ENCODE results near the gene NDUFV2.

Gene NDUFV2

DNA sequence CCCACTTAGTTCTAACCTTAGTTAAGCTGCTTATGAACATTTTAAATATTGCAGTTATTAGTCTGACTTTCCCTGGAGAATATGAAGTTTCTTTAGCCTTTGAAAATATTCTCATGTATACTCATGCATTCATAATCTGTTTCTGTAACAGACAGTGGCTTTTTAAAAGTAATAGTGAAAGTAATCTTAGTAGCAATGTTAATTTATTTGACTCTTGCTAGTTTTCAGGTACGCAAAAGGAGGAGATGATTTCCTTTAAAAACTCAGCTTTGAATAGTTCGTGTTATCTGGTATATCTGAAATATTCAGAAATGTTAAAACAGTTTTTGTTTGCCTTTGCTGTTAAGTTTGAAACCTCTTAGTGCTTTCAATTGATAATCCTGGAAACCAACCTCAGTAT, 37.9 kb downstream of the NDUFV2 start:
- no peak overlapping the region for H3K4ac ChIP-seq (ENCODE audit: low read depth, low read length)
- H3K23ac ChIP-seq (ENCODE audit: low read length) = no peak overlapping the region
- H3K27ac ChIP-seq (ENCODE audit: low read depth, low read length) = no peak overlapping the region
- no peak overlapping the region for H2AFZ ChIP-seq (ENCODE audit: insufficient read depth, low read length, poor library complexity)
- H2AK5ac ChIP-seq (ENCODE audit: low read length) = no peak overlapping the region
- H3K4me2 ChIP-seq (ENCODE audit: low read length) = no peak overlapping the region
- H3K9ac ChIP-seq (ENCODE audit: low read length) = no peak overlapping the region
- no peak overlapping the region for H3K14ac ChIP-seq (ENCODE audit: low read length)
- no peak overlapping the region for H2BK120ac ChIP-seq (ENCODE audit: insufficient read depth, low read length, poor library complexity)
- H3K18ac ChIP-seq (ENCODE audit: low read length) = no peak overlapping the region
- H2BK5ac ChIP-seq (ENCODE audit: low read depth, low read length, poor library complexity) = no peak overlapping the region
- H3K4me1 ChIP-seq (ENCODE audit: control insufficient read depth in 1 of 2, insufficient read depth in 2 of 2, low read length in 2 of 2) = peaks cover 0 to 3% of the 10 kb centered on the region in 2 experiments
- H3K4me3 ChIP-seq (ENCODE audit: low read depth, low read length) = no peak overlapping the region
- no peak overlapping the region for H4K91ac ChIP-seq (ENCODE audit: low read depth, low read length)
- no peaks in the 10 kb centered on the region for H3K36me3 ChIP-seq (ENCODE audit: control insufficient read depth in 1 of 2, insufficient read depth in 2 of 2, low read length in 2 of 2)
- H3K79me1 ChIP-seq (ENCODE audit: low read length) = peaks cover 11% of the 10 kb centered on the region
- H4K8ac ChIP-seq (ENCODE audit: low read depth, low read length) = no peak overlapping the region
- H3K27me3 ChIP-seq (ENCODE audit: insufficient read depth, low read length) = no peaks in the 10 kb centered on the region
- WGBS (ENCODE audit: extremely low coverage, insufficient coverage, insufficient read length) = no CpG with 5 or more reads among the region's 2 CpGs
- peaks cover 9% of the 10 kb centered on the region for H3K79me2 ChIP-seq (ENCODE audit: control insufficient read depth, insufficient read depth, low read length, poor library complexity)
- no peak for DNase-seq
- H4K12ac ChIP-seq (ENCODE audit: low read depth, low read length) = no peak overlapping the region
- H3K9me3 ChIP-seq (ENCODE audit: insufficient read depth, low read depth, low read length) = peaks cover 1% of the 10 kb centered on the region
- no peak overlapping the region for H2BK12ac ChIP-seq (ENCODE audit: low read length)

DNA sequence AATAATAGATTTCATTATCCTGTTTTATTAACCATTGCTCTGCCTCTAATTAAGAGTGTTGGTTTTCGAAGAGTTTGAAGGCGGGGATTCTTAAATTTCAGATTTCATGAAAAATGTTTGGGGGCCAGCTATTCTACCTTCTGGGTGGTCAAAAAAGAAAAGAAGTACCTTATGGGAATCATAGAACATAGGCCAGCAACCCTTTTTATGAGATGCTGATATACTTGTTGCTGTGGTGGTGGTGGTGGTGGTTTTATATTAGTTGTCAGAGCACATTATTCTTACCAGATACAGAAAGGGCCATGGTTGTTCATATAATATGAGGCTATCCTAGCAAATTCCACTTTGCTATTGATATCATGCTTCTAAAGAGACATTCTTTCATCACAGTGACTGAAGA, 38.5 kb downstream of the NDUFV2 start:
- H3K18ac ChIP-seq (ENCODE audit: low read length) = no peak overlapping the region
- no peak overlapping the region for H2AFZ ChIP-seq (ENCODE audit: insufficient read depth, low read length, poor library complexity)
- H3K9me3 ChIP-seq (ENCODE audit: insufficient read depth, low read depth, low read length) = peaks cover 1% of the 10 kb centered on the region
- H4K8ac ChIP-seq (ENCODE audit: low read depth, low read length) = no peak overlapping the region
- peaks cover 9% of the 10 kb centered on the region for H3K79me1 ChIP-seq (ENCODE audit: low read length)
- H3K23ac ChIP-seq (ENCODE audit: low read length) = no peak overlapping the region
- H3K79me2 ChIP-seq (ENCODE audit: control insufficient read depth, insufficient read depth, low read length, poor library complexity) = peaks cover 9% of the 10 kb centered on the region
- no peak overlapping the region for H3K4me2 ChIP-seq (ENCODE audit: low read length)
- no peaks in the 10 kb centered on the region for H3K27me3 ChIP-seq (ENCODE audit: insufficient read depth, low read length)
- H4K91ac ChIP-seq (ENCODE audit: low read depth, low read length) = no peak overlapping the region
- WGBS (ENCODE audit: extremely low coverage, insufficient coverage, insufficient read length) = no CpG with 5 or more reads among the region's 2 CpGs
- DNase-seq = no peak
- no peak overlapping the region for H3K14ac ChIP-seq (ENCODE audit: low read length)
- no peak overlapping the region for H3K4ac ChIP-seq (ENCODE audit: low read depth, low read length)
- no peak overlapping the region for H2BK120ac ChIP-seq (ENCODE audit: insufficient read depth, low read length, poor library complexity)
- H3K4me1 ChIP-seq (ENCODE audit: control insufficient read depth in 1 of 2, insufficient read depth in 2 of 2, low read length in 2 of 2) = peaks cover 0 to 3% of the 10 kb centered on the region in 2 experiments
- no peak overlapping the region for H3K9ac ChIP-seq (ENCODE audit: low read length)
- H3K36me3 ChIP-seq (ENCODE audit: control insufficient read depth in 1 of 2, insufficient read depth in 2 of 2, low read length in 2 of 2) = no peaks in the 10 kb centered on the region
- H3K27ac ChIP-seq (ENCODE audit: low read depth, low read length) = no peak overlapping the region
- no peak overlapping the region for H2BK12ac ChIP-seq (ENCODE audit: low read length)
- H2BK5ac ChIP-seq (ENCODE audit: low read depth, low read length, poor library complexity) = no peak overlapping the region
- no peak overlapping the region for H4K12ac ChIP-seq (ENCODE audit: low read depth, low read length)
- H2AK5ac ChIP-seq (ENCODE audit: low read length) = no peak overlapping the region
- H3K4me3 ChIP-seq (ENCODE audit: low read depth, low read length) = no peak overlapping the region

DNA sequence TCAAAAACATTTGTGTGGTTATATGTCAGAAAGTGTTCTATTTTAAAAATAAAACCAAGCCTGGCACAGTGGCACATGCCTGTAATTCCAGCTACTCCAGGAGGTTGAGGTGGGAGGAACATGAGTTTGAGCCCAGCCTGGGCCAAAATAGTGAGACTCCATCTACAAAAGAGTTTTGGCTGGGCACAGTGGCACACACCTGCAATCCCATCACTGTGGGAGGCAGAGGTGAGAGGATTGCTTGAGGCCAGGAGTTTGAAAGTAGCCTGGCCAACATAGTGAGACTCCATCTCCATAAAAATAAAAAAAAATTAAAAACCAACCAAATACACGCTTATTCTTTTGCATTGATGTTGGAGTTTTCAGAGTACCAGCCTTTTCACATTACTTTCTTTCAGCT, 43.7 kb downstream of the NDUFV2 start:
- H2AFZ ChIP-seq (ENCODE audit: insufficient read depth, low read length, poor library complexity) = no peak overlapping the region
- H3K36me3 ChIP-seq (ENCODE audit: control insufficient read depth in 1 of 2, insufficient read depth in 2 of 2, low read length in 2 of 2) = no peaks in the 10 kb centered on the region
- no peak overlapping the region for H4K12ac ChIP-seq (ENCODE audit: low read depth, low read length)
- no peak overlapping the region for H4K8ac ChIP-seq (ENCODE audit: low read depth, low read length)
- no peak overlapping the region for H2BK12ac ChIP-seq (ENCODE audit: low read length)
- H3K18ac ChIP-seq (ENCODE audit: low read length) = no peak overlapping the region
- no peak overlapping the region for H4K91ac ChIP-seq (ENCODE audit: low read depth, low read length)
- no peak overlapping the region for H2BK5ac ChIP-seq (ENCODE audit: low read depth, low read length, poor library complexity)
- no peak overlapping the region for H2AK5ac ChIP-seq (ENCODE audit: low read length)
- H3K27me3 ChIP-seq (ENCODE audit: insufficient read depth, low read length) = no peaks in the 10 kb centered on the region
- no peaks in the 10 kb centered on the region for H3K4me1 ChIP-seq (ENCODE audit: control insufficient read depth in 1 of 2, insufficient read depth in 2 of 2, low read length in 2 of 2)
- no peaks in the 10 kb centered on the region for H3K79me1 ChIP-seq (ENCODE audit: low read length)
- no peak overlapping the region for H3K9ac ChIP-seq (ENCODE audit: low read length)
- no CpG with 5 or more reads among the region's 1 CpG for WGBS (ENCODE audit: extremely low coverage, insufficient coverage, insufficient read length)
- H3K4me2 ChIP-seq (ENCODE audit: low read length) = no peak overlapping the region
- peaks cover 2% of the 10 kb centered on the region for H3K79me2 ChIP-seq (ENCODE audit: control insufficient read depth, insufficient read depth, low read length, poor library complexity)
- no peak for DNase-seq
- H3K4me3 ChIP-seq (ENCODE audit: low read depth, low read length) = no peak overlapping the region
- H3K14ac ChIP-seq (ENCODE audit: low read length) = no peak overlapping the region
- H2BK120ac ChIP-seq (ENCODE audit: insufficient read depth, low read length, poor library complexity) = no peak overlapping the region
- no peak overlapping the region for H3K4ac ChIP-seq (ENCODE audit: low read depth, low read length)
- H3K23ac ChIP-seq (ENCODE audit: low read length) = no peak overlapping the region
- no peak overlapping the region for H3K27ac ChIP-seq (ENCODE audit: low read depth, low read length)
- no peaks in the 10 kb centered on the region for H3K9me3 ChIP-seq (ENCODE audit: insufficient read depth, low read depth, low read length)

DNA sequence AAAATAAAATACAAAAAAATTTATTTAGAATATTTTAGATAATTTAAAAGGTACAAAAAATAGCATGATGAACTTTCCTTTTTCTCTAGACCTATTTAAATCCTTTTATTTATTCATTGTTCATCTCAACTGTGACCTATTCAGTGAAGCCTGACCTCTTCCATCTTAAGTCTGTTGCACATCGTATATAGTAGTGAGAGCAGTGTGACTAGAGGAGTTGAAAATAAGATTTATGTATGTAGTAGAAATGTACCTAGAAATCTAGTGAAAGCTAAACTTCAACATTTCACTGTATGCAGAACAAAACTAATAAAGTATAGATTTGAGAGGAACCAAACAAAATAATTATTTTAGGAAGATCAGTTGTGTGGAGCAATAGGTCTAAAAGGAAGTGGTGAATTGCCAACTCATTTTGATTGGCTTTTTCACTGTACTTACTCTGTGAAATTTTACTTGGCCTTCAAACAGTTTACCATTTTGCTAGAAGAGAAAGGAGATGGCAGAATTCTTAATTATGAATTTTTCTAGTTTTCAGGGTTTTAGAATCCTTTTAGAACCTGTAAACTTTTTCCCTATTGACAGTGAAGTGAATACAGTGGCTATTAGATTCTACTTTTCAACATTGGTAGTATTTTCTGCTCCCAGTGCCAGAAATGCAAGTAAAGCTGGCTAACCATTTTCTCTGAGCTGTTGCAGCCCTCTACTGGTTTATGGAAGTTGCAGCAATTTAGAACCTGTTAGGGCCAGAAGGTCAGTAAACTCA, 45.1 kb downstream of the NDUFV2 start:
- Histone ChIP-seq H3K9ac (ENCODE audit: low read length) (no peak overlapping the region), H3K79me2 (ENCODE audit: control insufficient read depth, insufficient read depth, low read length, poor library complexity) (peaks cover 2% of the 10 kb centered on the region), H2BK5ac (ENCODE audit: low read depth, low read length, poor library complexity) (no peak overlapping the region), H3K23ac (ENCODE audit: low read length) (no peak overlapping the region), H4K8ac (ENCODE audit: low read depth, low read length) (no peak overlapping the region), H3K36me3 (ENCODE audit: control insufficient read depth in 1 of 2, insufficient read depth in 2 of 2, low read length in 2 of 2) (no peaks in the 10 kb centered on the region), H3K4me3 (ENCODE audit: low read depth, low read length) (no peak overlapping the region), H3K27ac (ENCODE audit: low read depth, low read length) (no peak overlapping the region), H3K4me2 (ENCODE audit: low read length) (no peak overlapping the region), H2AK5ac (ENCODE audit: low read length) (no peak overlapping the region), H3K9me3 (ENCODE audit: insufficient read depth, low read depth, low read length) (no peaks in the 10 kb centered on the region), H3K27me3 (ENCODE audit: insufficient read depth, low read length) (no peaks in the 10 kb centered on the region), H2BK120ac (ENCODE audit: insufficient read depth, low read length, poor library complexity) (no peak overlapping the region), H3K18ac (ENCODE audit: low read length) (no peak overlapping the region), H3K14ac (ENCODE audit: low read length) (no peak overlapping the region), H3K4ac (ENCODE audit: low read depth, low read length) (no peak overlapping the region), H2BK12ac (ENCODE audit: low read length) (no peak overlapping the region), H4K12ac (ENCODE audit: low read depth, low read length) (no peak overlapping the region), H3K79me1 (ENCODE audit: low read length) (no peaks in the 10 kb centered on the region), H2AFZ (ENCODE audit: insufficient read depth, low read length, poor library complexity) (no peak overlapping the region), H3K4me1 (ENCODE audit: control insufficient read depth in 1 of 2, insufficient read depth in 2 of 2, low read length in 2 of 2) (no peaks in the 10 kb centered on the region), H4K91ac (ENCODE audit: low read depth, low read length) (no peak overlapping the region)
- no CpG with 5 or more reads among the region's 1 CpG for WGBS (ENCODE audit: extremely low coverage, insufficient coverage, insufficient read length)
- DNase-seq = peak; percentile 35 to 70
